ENCODE data around the gene ARHGAP42.

DNA sequence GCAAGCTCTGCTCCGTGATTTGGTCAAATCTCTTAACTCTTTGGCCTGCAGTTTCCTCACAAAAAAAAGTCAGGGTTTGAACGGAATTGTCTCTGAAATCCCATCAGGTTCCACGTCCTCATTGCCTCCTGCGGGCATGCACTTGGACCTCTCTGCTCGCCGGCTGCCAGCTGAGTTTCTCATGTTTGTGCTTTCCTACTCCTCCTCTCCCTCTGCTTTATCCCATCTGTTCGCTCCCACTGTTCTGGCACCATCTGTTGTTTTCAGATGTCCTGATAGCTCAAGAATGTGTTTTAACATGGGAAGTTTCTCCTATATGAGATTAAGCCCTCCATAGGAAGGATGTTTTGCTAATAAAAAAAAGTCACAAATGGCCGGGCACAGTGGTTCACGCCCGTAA lies 49.4 kb upstream of the ARHGAP42 start:
- TF ChIP-seq, protein P1, sequence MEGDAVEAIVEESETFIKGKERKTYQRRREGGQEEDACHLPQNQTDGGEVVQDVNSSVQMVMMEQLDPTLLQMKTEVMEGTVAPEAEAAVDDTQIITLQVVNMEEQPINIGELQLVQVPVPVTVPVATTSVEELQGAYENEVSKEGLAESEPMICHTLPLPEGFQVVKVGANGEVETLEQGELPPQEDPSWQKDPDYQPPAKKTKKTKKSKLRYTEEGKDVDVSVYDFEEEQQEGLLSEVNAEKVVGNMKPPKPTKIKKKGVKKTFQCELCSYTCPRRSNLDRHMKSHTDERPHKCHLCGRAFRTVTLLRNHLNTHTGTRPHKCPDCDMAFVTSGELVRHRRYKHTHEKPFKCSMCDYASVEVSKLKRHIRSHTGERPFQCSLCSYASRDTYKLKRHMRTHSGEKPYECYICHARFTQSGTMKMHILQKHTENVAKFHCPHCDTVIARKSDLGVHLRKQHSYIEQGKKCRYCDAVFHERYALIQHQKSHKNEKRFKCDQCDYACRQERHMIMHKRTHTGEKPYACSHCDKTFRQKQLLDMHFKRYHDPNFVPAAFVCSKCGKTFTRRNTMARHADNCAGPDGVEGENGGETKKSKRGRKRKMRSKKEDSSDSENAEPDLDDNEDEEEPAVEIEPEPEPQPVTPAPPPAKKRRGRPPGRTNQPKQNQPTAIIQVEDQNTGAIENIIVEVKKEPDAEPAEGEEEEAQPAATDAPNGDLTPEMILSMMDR (IDR thresholded peaks at IDR 0.05), result no peak
- TF ChIP-seq POLR2A (IDR thresholded peaks at IDR 0.05), result no peak

All from testis (tissue), 2 donors.